ENCODE data around the gene C1S.

GRCh38 chr12:7100239-7100638 lies 39.7 kb downstream of the C1S start:
- TF ChIP-seq, protein P1, sequence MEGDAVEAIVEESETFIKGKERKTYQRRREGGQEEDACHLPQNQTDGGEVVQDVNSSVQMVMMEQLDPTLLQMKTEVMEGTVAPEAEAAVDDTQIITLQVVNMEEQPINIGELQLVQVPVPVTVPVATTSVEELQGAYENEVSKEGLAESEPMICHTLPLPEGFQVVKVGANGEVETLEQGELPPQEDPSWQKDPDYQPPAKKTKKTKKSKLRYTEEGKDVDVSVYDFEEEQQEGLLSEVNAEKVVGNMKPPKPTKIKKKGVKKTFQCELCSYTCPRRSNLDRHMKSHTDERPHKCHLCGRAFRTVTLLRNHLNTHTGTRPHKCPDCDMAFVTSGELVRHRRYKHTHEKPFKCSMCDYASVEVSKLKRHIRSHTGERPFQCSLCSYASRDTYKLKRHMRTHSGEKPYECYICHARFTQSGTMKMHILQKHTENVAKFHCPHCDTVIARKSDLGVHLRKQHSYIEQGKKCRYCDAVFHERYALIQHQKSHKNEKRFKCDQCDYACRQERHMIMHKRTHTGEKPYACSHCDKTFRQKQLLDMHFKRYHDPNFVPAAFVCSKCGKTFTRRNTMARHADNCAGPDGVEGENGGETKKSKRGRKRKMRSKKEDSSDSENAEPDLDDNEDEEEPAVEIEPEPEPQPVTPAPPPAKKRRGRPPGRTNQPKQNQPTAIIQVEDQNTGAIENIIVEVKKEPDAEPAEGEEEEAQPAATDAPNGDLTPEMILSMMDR (IDR thresholded peaks at IDR 0.05) = no peak
- TF ChIP-seq POLR2A (IDR thresholded peaks at IDR 0.05) = no peak

Data from adrenal gland (tissue), 5 donors.